HL-60 (cell line): ENCODE data around the gene C2CD4D.

ENCODE experiments used
- DNase-seq, 2 experiments: peaks; one replicate each; pipeline ENCODE4 v3.0.0-alpha.2; 2010 to 2020; ENCODE audit warnings: low read depth in 1 of 2, low spot score in 1 of 2
- H3K27ac ChIP-seq: fragments of 250-450 bp; sonication (Bioruptor Pico); replicated peaks from 2 replicates; pipeline ENCODE4 v1.5.1; 2020; ENCODE audit warnings: mild to moderate bottlenecking, moderate library complexity
- H3K27me3 ChIP-seq: fragments of 250-450 bp; sonication (Bioruptor Pico); 2 replicates; pipeline ENCODE4 v1.5.1; 2021; ENCODE audit warnings: mild to moderate bottlenecking, moderate library complexity; ENCODE audit not compliant: insufficient read depth, poor library complexity, severe bottlenecking
- H3K4me3 ChIP-seq: replicated peaks from 2 replicates; pipeline ENCODE4 v1.5.1; 2011; ENCODE audit warnings: mild to moderate bottlenecking, control low read depth, low read length; ENCODE audit not compliant: insufficient read depth
- GABPA ChIP-seq: IDR thresholded peaks from 2 replicates; pipeline ENCODE4 v1.6.1; 2012; ENCODE audit warnings: low read depth
- POLR2AphosphoS5 ChIP-seq: IDR thresholded peaks from 2 replicates; pipeline ENCODE4 v1.6.1; 2012; ENCODE audit warnings: low read depth
- SPI1 ChIP-seq: IDR thresholded peaks from 2 replicates; pipeline ENCODE4 v1.6.1; 2012; ENCODE audit warnings: low read depth, mild to moderate bottlenecking, borderline replicate concordance
- TF ChIP-seq, protein P1 (sequence below): IDR thresholded peaks from one replicate; pipeline ENCODE4 v1.5.1; 2011; ENCODE audit warnings: low read length, control low read depth, inconsistent platforms; ENCODE audit not compliant: insufficient read depth
- TF ChIP-seq, protein P2 (sequence below): IDR thresholded peaks from 2 replicates; pipeline ENCODE4 v1.6.1; 2012; ENCODE audit warnings: low read depth; ENCODE audit not compliant: insufficient replicate concordance

Gene C2CD4D

DNA sequence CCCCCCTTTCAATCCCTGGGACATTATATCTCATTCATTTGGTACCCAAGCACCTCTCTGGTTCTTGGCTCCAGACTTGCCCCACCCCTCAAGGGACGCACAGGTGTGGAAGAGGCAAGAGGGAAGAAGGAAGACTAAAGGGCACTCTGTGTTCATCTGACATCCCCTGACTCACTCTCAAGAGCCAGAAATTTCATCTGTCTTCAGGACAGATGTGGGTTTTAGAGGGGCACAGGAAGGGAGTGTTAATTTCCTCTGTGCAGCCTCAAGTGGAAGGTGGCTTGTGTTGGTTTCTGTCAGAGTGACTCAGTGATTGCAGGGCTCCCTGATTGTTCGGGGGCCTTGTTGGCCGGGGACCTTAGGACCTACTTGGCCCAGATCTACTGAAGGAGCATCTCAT lies 2.4 kb downstream of the C2CD4D start:
- Histone ChIP-seq H3K4me3 (no peak overlapping the region), H3K27me3 (peaks cover 31% of the 10 kb centered on the region), H3K27ac (no peak overlapping the region)
- no peak for DNase-seq
- TF ChIP-seq SPI1 (no peak), GABPA (no peak), POLR2AphosphoS5 (no peak)
- TF ChIP-seq, protein P1, sequence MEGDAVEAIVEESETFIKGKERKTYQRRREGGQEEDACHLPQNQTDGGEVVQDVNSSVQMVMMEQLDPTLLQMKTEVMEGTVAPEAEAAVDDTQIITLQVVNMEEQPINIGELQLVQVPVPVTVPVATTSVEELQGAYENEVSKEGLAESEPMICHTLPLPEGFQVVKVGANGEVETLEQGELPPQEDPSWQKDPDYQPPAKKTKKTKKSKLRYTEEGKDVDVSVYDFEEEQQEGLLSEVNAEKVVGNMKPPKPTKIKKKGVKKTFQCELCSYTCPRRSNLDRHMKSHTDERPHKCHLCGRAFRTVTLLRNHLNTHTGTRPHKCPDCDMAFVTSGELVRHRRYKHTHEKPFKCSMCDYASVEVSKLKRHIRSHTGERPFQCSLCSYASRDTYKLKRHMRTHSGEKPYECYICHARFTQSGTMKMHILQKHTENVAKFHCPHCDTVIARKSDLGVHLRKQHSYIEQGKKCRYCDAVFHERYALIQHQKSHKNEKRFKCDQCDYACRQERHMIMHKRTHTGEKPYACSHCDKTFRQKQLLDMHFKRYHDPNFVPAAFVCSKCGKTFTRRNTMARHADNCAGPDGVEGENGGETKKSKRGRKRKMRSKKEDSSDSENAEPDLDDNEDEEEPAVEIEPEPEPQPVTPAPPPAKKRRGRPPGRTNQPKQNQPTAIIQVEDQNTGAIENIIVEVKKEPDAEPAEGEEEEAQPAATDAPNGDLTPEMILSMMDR, result no peak
- TF ChIP-seq, protein P2, sequence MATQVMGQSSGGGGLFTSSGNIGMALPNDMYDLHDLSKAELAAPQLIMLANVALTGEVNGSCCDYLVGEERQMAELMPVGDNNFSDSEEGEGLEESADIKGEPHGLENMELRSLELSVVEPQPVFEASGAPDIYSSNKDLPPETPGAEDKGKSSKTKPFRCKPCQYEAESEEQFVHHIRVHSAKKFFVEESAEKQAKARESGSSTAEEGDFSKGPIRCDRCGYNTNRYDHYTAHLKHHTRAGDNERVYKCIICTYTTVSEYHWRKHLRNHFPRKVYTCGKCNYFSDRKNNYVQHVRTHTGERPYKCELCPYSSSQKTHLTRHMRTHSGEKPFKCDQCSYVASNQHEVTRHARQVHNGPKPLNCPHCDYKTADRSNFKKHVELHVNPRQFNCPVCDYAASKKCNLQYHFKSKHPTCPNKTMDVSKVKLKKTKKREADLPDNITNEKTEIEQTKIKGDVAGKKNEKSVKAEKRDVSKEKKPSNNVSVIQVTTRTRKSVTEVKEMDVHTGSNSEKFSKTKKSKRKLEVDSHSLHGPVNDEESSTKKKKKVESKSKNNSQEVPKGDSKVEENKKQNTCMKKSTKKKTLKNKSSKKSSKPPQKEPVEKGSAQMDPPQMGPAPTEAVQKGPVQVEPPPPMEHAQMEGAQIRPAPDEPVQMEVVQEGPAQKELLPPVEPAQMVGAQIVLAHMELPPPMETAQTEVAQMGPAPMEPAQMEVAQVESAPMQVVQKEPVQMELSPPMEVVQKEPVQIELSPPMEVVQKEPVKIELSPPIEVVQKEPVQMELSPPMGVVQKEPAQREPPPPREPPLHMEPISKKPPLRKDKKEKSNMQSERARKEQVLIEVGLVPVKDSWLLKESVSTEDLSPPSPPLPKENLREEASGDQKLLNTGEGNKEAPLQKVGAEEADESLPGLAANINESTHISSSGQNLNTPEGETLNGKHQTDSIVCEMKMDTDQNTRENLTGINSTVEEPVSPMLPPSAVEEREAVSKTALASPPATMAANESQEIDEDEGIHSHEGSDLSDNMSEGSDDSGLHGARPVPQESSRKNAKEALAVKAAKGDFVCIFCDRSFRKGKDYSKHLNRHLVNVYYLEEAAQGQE, result no peak

DNA sequence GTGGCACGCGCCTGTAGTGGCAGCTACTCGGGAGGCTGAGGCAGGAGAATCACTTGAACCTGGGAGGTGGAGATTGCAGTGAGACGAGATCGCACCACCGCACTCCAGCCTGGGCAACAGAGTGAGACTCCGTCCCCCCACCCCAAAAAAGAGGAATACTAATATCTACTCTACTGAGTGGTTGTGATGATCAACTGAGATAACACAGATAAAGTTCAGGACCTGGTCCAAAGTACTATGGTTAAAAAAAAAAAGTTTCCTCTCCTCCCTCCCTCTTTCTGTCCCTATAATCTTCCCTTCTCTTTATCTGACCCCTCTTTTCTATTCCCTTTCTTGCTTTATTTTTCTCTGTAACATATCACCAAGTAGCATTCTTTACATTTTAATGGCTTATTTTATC lies 4.0 kb downstream of the C2CD4D start:
- no peak for DNase-seq
- Histone ChIP-seq H3K27me3 (peaks cover 27% of the 10 kb centered on the region), H3K4me3 (no peak overlapping the region), H3K27ac (no peak overlapping the region)
- no peak for TF ChIP-seq GABPA

DNA sequence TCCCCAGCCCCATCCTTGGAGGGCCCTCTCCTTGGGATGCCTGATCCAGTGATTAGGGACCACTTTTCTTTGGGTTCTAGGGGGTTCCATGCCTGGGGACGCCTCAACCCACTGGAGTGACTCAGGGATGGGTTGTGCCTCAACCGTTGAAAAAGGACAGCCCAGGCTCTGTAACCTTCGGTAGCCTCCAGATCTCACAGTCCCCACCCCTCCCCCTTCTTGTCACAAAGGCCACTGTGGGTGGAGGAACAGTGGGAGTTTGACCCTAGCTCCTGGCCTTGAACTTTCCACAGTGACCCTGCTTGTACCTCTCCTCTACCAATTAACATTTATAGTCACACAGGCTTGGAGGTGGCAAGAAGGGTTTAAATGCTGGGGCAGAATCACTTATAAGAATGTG lies 5.4 kb downstream of the C2CD4D start:
- H3K4me3 ChIP-seq, result no peak overlapping the region
- peaks cover 15% of the 10 kb centered on the region for H3K27me3 ChIP-seq
- DNase-seq, result no peak
- TF ChIP-seq GABPA (no peak), SPI1 (no peak), POLR2AphosphoS5 (no peak)
- TF ChIP-seq, protein P1, result no peak
- TF ChIP-seq, protein P2, result no peak
- H3K27ac ChIP-seq, result no peak overlapping the region

DNA sequence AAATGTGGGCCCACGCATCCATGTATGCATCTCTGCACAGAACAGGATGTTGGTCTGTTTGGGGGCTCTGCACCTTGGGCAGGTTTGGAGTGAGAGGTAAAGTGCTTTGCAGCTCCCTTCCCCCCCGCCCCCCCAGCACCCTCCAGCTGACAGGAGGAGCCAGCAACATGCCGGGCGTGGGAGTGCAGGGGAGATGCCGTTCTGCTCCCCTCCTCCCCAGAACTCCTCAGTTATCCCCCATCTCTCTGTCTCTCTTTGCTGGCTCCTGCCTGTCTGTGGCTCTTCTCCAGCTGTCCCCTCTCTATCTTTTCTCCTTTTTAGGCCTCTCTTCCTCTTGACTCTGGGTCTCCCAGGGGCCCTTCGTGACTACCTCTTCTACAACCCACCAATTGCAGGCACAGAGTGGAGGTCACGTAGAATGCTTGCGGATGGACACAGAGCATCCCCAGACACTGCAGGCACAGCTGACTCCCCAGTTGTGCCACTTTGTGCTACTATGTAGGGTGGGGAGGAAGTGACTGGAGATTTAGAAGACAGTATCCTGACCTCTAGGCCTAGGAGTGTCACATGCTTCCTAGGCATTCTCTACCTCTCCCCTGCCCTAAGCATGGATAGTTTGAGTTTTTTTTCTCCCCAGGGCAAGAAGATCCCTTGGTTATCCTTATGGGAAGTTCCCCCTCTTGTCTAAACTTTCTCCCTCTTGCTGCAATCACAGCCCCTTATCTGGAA lies 6.3 kb downstream of the C2CD4D start:
- DNase-seq, result no peak

More for the DNA sequence above, 6.3 kb downstream of the C2CD4D start:
- Histone ChIP-seq H3K27me3 (peaks cover 9% of the 10 kb centered on the region), H3K4me3 (no peak overlapping the region), H3K27ac (no peak overlapping the region)
- TF ChIP-seq GABPA (no peak), POLR2AphosphoS5 (no peak), SPI1 (no peak)
- TF ChIP-seq, protein P2, result no peak
- TF ChIP-seq, protein P1, result no peak
